Kidney tubule cell (primary cell): ENCODE results near the gene XXYLT1.

Source experiments
- DNase-seq: peaks from one replicate; pipeline ENCODE4 v3.0.0-alpha.2; 2018; ENCODE audit warnings: low spot score

Gene XXYLT1

GRCh38 chr3:195266428-195266827 is 4.5 kb downstream of the XXYLT1 start:
- no peak for DNase-seq

GRCh38 chr3:195265363-195265976 is 5.5 kb downstream of the XXYLT1 start:
- DNase-seq: no peak

GRCh38 chr3:195263925-195264600 is 6.9 kb downstream of the XXYLT1 start:
- no peak for DNase-seq

GRCh38 chr3:195263193-195263924 is 7.6 kb downstream of the XXYLT1 start:
- peak; percentile 9 for DNase-seq

- DNase-seq: no peak
Measured at GRCh38 chr3:195261925-195262324, 9.0 kb downstream of the XXYLT1 start.

DNA sequence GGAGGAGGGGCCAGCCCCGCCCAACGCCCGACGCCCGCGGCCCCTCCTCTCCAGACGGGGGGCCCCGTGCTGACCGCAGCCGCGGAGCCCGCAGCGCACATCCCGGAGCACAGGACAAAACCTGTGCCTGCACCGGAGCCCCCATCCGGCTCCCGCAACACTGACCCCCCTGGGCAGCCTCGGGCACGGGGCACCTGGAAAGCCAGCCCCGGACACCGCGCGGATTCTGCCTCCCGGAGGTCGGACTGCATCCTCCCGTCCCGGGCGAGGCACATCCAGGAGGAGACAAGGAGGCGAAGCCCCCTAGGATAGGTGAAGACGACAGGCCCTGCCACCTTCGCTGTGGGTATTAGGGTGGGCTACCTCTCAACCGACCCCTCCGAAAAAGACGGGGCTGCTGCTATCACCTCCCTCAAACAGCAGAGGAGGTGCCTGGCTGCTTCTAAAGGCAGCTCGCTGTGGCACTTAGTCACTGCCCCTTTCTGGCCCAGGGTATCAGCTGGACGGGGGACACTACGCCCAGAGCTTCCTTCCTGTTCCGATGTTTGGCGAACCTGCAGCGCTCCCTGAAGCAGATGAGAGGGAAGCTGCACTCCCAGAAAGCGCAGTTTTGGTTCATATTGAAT is 10.6 kb downstream of the XXYLT1 start:
- no peak for DNase-seq

DNA sequence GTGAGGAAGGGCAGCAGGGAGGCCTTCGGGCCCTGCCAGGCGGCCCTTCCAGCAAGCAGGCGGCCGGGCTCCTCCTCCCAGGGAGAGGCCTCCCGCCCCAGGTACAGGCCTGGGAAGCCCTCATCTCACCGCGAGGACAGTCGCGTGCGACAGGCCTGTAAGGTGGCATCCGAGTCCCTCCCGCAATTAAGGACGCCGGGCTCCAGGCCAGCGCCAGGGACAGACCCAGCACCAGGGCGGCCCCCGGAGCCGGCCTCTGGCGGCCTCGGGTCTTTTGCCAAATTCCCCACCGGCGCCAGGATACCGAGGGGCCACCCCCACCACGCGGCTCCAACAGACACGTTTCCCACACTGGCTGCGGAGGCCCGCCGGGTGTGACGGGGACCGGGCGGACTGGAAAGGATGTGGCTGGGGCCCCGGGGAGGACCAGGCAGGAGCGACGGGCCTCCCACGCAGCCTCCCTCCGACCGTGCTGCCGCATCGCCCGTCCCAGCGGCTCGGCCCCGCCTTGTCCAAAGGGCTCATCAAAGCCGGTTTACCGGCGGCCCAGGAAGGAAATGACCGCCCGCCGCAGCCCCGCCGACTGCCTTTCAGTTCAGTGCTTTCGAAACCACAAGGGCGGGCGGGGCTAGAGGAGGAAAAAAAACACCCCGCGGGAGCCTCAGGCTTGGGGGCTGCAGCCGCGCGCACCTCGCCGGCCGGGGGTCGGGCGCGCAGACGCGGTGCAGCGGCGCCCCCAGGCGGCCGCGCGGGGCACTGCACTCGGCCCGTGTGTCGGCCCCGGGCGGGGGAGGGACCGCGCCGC is 11.3 kb downstream of the XXYLT1 start:
- peak; percentile 92 for DNase-seq

DNA sequence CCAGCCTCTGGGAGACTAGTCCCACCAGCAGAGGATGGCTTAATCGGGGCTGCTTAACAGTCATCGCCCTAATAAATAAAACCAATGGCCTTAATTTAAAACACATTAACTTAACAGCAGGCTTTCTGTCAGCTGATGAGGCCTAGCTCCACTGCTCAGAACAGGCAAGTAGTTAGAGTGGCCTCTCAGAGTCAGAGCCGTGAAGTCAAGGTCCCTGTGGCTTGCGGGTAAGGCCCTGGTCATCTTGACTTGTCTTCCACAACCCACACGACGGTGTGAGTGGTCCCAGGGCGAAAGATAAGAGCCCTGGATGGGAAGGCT is 11.8 kb downstream of the XXYLT1 start:
- DNase-seq: no peak

- no peak for DNase-seq
Measured at GRCh38 chr3:195258449-195259153, 12.4 kb downstream of the XXYLT1 start.

DNA sequence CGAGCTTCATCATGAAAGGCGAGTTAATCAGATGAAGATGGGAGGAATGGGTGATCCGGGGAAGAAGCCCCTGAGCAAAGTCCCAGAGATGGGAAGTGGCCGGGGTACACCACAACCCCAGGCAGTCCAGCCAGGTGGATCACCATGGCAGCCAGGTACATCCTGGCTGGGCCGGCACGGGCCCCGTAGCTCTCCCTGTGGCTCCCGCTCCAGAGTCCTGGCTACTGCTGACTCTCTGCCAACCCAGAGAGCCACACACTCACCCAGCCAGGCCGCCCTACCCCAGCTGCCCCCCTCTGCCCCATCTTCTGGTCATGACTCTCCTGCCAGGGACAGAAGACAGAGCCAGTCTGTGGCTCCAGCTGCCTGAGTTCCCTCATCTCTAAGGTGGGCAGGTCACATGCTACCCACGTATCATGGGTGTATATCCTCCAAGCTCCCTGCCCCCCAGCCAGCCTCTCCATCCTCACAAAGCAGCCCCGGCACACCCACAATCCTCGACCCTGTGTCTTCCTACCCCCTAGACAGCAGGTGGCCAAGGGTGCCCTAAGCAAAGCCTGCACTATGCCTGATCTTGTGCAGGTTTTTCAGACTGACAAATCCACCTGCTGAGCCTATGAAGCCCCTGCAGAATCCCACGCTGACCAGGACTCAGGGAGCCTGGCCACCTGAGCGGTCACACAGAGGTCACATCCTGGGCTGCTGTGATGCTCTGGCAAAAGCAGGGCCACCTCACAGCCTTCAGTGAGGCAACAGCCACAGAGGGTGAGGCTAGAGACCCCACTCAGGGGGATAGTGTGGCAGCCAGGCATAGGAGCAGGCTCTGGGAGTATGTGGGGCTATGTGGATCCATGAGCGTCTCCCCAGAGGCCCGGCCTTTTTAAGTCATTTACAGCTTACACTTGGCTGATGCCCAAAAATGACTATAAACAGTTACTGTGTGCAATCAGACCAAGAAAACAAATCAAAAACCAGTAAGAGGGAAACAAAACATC is 13.2 kb downstream of the XXYLT1 start:
- no peak for DNase-seq

DNA sequence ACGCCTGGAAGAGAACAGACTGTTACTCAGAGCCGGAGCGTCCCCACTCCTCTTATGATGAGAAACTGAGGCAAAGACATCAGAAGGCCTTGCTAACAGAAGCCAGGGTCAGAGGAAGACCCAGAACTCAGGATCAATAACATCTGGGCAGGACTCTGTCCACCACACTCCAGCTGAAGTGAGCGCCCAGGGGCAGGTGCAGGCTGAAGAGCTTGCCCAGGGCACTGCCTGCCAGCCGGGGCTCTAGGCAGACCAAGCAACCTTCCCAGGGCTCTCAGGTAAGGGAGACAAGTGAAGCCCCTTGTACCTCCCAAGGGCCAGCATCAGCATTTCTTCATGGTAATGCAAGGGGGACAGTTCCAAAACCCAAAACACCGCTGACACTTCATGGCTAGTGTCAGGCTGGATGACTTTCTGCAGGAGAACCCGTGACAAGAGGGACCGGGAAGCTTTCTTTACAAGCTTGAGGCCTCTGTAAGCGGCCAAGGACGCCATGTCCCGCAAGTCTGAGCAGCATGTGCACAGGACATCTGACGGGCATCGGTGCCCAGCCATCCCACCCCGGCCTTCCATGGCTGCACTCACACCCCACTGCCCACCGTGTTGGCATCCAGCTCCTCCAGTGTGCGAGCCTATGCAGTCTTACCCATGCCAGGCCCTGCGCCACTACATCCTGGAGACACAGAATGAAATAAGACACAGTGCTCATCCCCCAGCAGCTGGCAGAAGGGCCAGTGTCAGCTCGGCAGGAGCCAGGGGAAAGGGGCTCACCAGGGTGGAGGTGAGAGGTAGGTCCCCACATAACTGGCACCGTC is 14.1 kb downstream of the XXYLT1 start:
- no peak for DNase-seq

DNA sequence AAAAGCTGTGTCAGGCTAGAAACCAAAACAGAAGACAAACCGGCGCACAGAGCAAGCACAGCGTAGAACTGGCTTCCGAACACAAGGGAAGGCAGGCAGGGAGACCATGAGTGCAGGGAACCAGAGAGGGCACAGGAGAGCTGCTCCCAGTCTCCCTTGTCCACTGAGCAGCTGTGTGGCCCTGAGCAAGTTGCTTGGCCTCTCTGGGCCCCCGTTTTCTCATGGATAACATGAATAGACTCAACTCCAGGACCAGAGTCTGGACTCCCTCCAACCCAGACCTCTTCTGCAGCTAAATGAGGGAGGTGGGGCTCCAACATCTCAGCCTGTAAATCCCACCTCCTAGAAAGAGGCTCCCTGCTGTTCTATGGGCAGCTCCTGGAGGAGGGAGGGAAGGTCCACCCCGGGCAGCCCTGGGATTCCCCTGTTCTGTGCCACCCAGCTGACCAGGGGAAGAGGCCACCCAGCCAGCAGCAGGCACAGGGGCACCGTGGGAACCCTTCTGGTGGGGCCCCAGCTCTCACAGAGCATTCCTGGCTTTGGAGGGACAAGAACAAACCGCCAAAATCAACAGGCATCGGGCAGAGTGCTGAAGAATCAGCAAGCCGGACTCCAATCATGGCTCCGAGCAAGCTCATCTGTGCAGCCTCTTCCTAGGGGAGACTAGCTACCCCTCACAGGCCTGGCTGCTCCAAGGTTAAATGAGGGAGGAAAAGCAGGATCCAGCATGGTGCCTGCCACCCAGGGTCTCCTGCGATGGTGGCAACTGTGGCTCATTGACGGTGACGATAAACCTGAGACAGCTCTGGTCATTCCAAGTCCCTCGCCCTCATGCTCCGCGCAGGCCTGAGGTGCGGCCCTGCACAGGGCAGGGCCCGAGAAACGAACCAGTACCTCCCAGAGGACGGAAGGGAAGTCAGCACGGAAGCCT is 15.1 kb downstream of the XXYLT1 start:
- no peak for DNase-seq

- no peak for DNase-seq
Measured at GRCh38 chr3:195255176-195255500, 15.8 kb downstream of the XXYLT1 start.

DNA sequence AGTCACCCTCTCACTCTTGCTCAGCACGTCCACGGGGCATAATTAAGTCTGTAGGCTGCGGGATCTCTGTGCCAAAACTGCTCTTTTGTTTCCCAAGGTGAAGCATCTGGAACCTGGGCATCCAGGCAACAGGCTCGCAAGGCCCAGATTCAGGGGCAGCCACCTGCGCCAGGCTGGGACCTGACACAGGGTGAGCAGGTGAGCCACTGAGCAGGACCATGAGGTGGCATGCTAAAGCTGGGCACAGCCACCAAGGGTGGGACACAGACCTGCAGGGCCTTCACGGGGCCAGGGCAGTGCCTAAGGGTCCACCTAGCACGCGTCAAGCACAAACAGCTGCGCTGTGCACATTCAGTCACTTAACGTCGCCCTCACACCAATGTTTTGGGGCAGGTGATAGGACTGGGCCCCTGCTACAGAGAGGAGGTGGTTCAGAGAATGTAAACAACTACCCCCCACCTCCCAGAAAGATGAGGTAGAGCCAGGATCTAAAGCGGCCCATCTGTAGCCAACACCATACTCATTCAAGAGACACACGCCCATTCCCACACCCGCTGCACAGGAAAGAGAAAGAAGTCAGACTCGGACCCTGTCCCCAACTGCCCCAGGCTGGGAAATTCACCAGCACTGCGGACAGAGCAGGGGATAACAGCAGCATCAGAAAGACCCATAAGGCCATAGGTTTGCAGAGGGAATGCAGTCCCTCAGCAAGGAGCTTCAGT is 16.3 kb downstream of the XXYLT1 start:
- no peak for DNase-seq

GRCh38 chr3:195253923-195254432 is 17.0 kb downstream of the XXYLT1 start:
- DNase-seq: no peak

DNA sequence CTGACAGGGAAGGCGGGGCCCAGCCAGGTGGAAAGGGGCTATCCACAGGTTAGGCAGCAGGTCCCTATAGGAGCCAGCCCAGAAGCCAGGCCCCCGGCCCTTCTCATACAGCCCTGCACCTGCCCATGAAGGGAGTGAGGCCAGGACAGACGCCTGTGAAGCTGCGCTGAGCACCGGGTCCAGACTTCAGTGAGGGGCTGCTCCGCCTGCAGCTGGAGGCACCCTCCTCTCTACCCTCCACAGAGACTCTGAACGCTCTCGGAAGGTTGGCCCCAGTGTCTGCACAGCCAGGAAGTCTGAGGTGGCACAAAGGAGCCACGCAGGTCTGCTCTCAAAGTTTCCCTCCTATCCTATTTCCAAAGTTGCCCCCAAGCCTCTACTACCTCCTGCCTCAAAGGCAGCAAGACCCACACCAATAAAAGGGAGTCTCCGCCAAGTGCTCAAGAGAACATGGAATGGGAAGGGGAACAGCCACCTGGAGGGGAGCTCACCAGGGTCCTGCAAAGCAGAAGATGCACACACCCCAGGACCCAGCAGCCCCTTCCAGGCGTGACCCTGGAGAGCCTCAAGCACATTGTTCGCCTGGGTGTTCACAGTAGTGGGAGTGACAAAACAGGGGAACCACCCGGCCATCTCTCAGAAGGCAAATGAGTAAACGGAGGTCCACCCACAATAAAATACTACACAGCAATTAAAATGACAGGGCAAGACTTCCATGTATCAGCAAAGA is 19.5 kb downstream of the XXYLT1 start:
- no peak for DNase-seq
